OCI-LY7 (cell line): ENCODE measurements around the gene PDZRN3.

ENCODE experiments used
- CTCF ChIP-seq: fragments of 200-600 bp; sonication (generic); conservative IDR thresholded peaks from 2 replicates; pipeline ENCODE4 v1.5.1; 2014; ENCODE audit warnings: mild to moderate bottlenecking, antibody characterized with exemption, low read length, moderate library complexity, mixed read lengths
- EZH2phosphoT487 ChIP-seq: fragments of 200-600 bp; sonication (generic); IDR thresholded peaks from 2 replicates; pipeline ENCODE4 v1.6.1; 2018; ENCODE audit warnings: low read depth, borderline replicate concordance, mild to moderate bottlenecking, mixed run types, antibody characterized with exemption, low read length, moderate library complexity, mixed read lengths

- TF ChIP-seq CTCF (no peak), EZH2phosphoT487 (no peak)
Measured at GRCh38 chr3:73571238-73571794, 53.4 kb downstream of the PDZRN3 start.
